KMS-11 (cell line): Measurements from ENCODE around the gene USP34.

Source experiments
- H2AFZ ChIP-seq: fragments of 200-600 bp; sonication (generic); 2 replicates; pipeline ENCODE4 v1.6.1; 2016; ENCODE audit warnings: antibody characterized with exemption, mixed run types, low read depth
- H3K27ac ChIP-seq: fragments of 200-600 bp; sonication (generic); 2 replicates; pipeline ENCODE4 v1.6.1; 2016; ENCODE audit warnings: mild to moderate bottlenecking, mixed run types
- H3K27me3 ChIP-seq: fragments of 200-600 bp; sonication (generic); 2 replicates; pipeline ENCODE4 v1.6.1; 2017; ENCODE audit warnings: mild to moderate bottlenecking, low read depth, mixed run types, moderate library complexity; ENCODE audit not compliant: insufficient read depth
- H3K36me3 ChIP-seq: fragments of 200-600 bp; sonication (generic); 2 replicates; pipeline ENCODE4 v1.6.1; 2017; ENCODE audit warnings: mild to moderate bottlenecking, mixed run types; ENCODE audit not compliant: insufficient read depth
- H3K4me1 ChIP-seq: fragments of 200-600 bp; sonication (generic); 2 replicates; pipeline ENCODE4 v1.6.1; 2016; ENCODE audit warnings: mild to moderate bottlenecking, low read depth, mixed run types; ENCODE audit not compliant: poor library complexity, severe bottlenecking
- H3K4me2 ChIP-seq: fragments of 200-600 bp; sonication (generic); 2 replicates; pipeline ENCODE4 v1.7.0; 2016; ENCODE audit warnings: mild to moderate bottlenecking, mixed run types
- H3K4me3 ChIP-seq: fragments of 200-600 bp; sonication (generic); IDR thresholded peaks from 2 replicates; pipeline ENCODE4 v1.6.1; 2017; ENCODE audit warnings: low read depth, low read length, mixed read lengths; ENCODE audit not compliant: insufficient read depth
- H3K79me2 ChIP-seq: fragments of 200-600 bp; sonication (generic); 2 replicates; pipeline ENCODE4 v1.6.1; 2016; ENCODE audit warnings: low read depth, mixed run types; ENCODE audit not compliant: insufficient read depth
- H3K9ac ChIP-seq: fragments of 200-600 bp; sonication (generic); 2 replicates; pipeline ENCODE4 v1.6.1; 2016; ENCODE audit warnings: mild to moderate bottlenecking, mixed run types
- H4K20me1 ChIP-seq: fragments of 200-600 bp; sonication (generic); 2 replicates; pipeline ENCODE4 v1.6.1; 2016; ENCODE audit warnings: mild to moderate bottlenecking, mixed run types; ENCODE audit not compliant: insufficient read depth
- CTCF ChIP-seq: fragments of 200-600 bp; sonication (generic); conservative IDR thresholded peaks from 2 replicates; pipeline ENCODE4 v1.6.1; 2017; ENCODE audit warnings: low read depth, mild to moderate bottlenecking, antibody characterized with exemption, low read length, moderate library complexity, mixed read lengths

USP34 gene

DNA sequence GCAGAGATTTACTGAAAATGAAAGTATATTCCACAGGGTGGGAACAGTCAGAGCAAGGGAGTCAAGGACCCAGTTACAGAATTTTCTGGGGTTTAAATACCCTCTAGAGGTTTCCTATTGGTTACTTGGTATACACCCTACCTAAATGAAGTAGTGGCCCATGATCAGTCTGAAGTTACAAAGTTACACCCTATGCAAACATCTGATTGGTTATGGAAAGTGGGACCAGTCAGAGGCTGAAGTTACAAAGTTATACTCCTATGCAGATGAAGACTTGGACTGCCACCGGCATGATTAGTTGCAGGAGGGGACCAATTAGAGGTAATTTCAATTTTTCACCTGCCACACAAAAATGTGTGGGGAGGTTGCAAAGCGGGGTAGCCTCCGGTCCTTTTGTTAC lies 56.2 kb downstream of the USP34 start:
- Histone ChIP-seq H3K79me2 (no peaks in the 10 kb centered on the region), H4K20me1 (peaks cover 17% of the 10 kb centered on the region)
- no peak for TF ChIP-seq CTCF

DNA sequence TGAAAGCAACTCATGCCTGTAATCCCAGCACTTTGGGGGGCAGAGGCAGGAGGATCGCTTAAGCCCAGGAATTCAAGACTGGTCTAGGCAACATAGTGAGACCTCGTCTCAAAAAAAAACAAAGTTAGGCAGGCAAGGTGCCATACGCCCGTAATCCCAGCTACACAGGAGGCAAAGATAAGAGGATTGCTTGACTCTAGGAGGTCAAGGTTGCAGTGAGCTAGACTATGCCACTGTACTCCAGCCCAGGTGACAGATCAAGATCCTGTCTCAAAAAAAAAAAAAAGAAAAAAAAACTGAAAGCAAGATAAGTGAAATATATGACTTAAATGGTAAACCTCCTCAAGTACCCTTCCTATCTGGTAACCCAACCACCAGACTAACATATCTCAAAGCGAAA lies 59.8 kb downstream of the USP34 start:
- H3K27me3 ChIP-seq = no peaks in the 10 kb centered on the region
- no peak overlapping the region for H3K27ac ChIP-seq
- H2AFZ ChIP-seq = no peak overlapping the region
- H4K20me1 ChIP-seq = peaks cover 8% of the 10 kb centered on the region; the same call in 1 of the 2 replicates
- no peak overlapping the region for H3K4me2 ChIP-seq
- H3K79me2 ChIP-seq = peaks cover 14% of the 10 kb centered on the region; the same call in 1 of the 2 replicates
- no peak overlapping the region for H3K4me3 ChIP-seq
- H3K9ac ChIP-seq = no peak overlapping the region
- H3K36me3 ChIP-seq = no peaks in the 10 kb centered on the region
- TF ChIP-seq CTCF = no peak
- H3K4me1 ChIP-seq = peaks cover 3% of the 10 kb centered on the region

More for the DNA sequence above, 56.2 kb downstream of the USP34 start:
- Histone ChIP-seq H3K27ac (no peak overlapping the region), H3K36me3 (no peaks in the 10 kb centered on the region), H3K27me3 (no peaks in the 10 kb centered on the region), H3K9ac (no peak overlapping the region), H2AFZ (no peak overlapping the region), H3K4me3 (no peak overlapping the region), H3K4me1 (peaks cover 17% of the 10 kb centered on the region), H3K4me2 (no peak overlapping the region)

- H3K4me2 ChIP-seq = no peak overlapping the region
- H3K4me3 ChIP-seq = no peak overlapping the region
- no peak overlapping the region for H3K27ac ChIP-seq
- peaks cover 14% of the 10 kb centered on the region; the same call in 1 of the 2 replicates for H3K79me2 ChIP-seq
- H3K36me3 ChIP-seq = no peaks in the 10 kb centered on the region; the same call in 1 of the 2 replicates
- H3K9ac ChIP-seq = no peak overlapping the region
- no peak overlapping the region for H2AFZ ChIP-seq
- no peak for TF ChIP-seq CTCF
- H3K4me1 ChIP-seq = no peaks in the 10 kb centered on the region
- H4K20me1 ChIP-seq = peaks cover 8% of the 10 kb centered on the region; the same call in 1 of the 2 replicates
- H3K27me3 ChIP-seq = no peaks in the 10 kb centered on the region
Observed at GRCh38 chr2:61410185-61410584, 60.7 kb downstream of the USP34 start.

- Histone ChIP-seq H3K4me1 (no peaks in the 10 kb centered on the region), H3K9ac (no peak overlapping the region), H3K4me2 (no peak overlapping the region), H3K4me3 (no peak overlapping the region), H3K79me2 (peaks cover 14% of the 10 kb centered on the region; the same call in 1 of the 2 replicates), H2AFZ (no peak overlapping the region), H3K27me3 (no peaks in the 10 kb centered on the region), H3K36me3 (peaks cover 3% of the 10 kb centered on the region; the same call in 1 of the 2 replicates), H3K27ac (no peak overlapping the region), H4K20me1 (no peaks in the 10 kb centered on the region)
- no peak for TF ChIP-seq CTCF
Observed at GRCh38 chr2:61405813-61406212, 65.1 kb downstream of the USP34 start.
